Caco-2 (cell line): ENCODE results near the gene ARHGEF10L. TPM values are rescaled to one million over a fixed set of nuclear protein-coding genes. Genes with fewer than 3 reads are reported as not detected.

Source experiments
- BruUV-seq: library from RNA; stranded (reverse); fragments of 400-500 nt; replicated peaks from 2 replicates; lab custom pipeline; 2021; lab: Mats Ljungman, UMichigan
- CTCF ChIA-PET: fragments of 300-600 bp; sonication (Branson Sonifier 250); formaldehyde crosslinking; loops from one replicate; lab custom pipeline; 2022; ENCODE audit warnings: antibody characterized with exemption; lab: Charles Lee
- POLR2A ChIA-PET: fragments of 300-600 bp; sonication (Branson Sonifier 250); formaldehyde crosslinking; loops from one replicate; lab custom pipeline; 2022; ENCODE audit warnings: antibody characterized with exemption; lab: Charles Lee
- DNase-seq, 2 experiments: peaks; one replicate each; pipeline versions ENCODE4 v3.0.0 to v3.0.0-alpha.2; 2020 to 2022
- H3K27me3 ChIP-seq: replicated peaks from 2 replicates; pipeline ENCODE4 v1.6.0; 2011; ENCODE audit warnings: low read length; ENCODE audit not compliant: control insufficient read depth, insufficient read depth
- H3K36me3 ChIP-seq: 2 replicates; pipeline ENCODE4 v1.5.1; 2011; ENCODE audit warnings: low read length; ENCODE audit not compliant: control insufficient read depth, insufficient read depth
- H3K4me1 ChIP-seq: fragments of 250-450 bp; sonication (Bioruptor Pico); 2 replicates; pipeline ENCODE4 v1.5.1; 2020; ENCODE audit warnings: mild to moderate bottlenecking
- H3K4me3 ChIP-seq: 2 replicates; pipeline ENCODE4 v1.5.1; 2011; ENCODE audit warnings: low read depth, mild to moderate bottlenecking, control low read depth, low read length
- H3K9me3 ChIP-seq: fragments of 250-450 bp; sonication (Bioruptor Pico); 2 replicates; pipeline ENCODE4 v1.5.1; 2020; ENCODE audit warnings: mild to moderate bottlenecking, moderate library complexity
- H3K27ac Mint-ChIP-seq: one replicate; pipeline ENCODE4 v1.8.0; 2022; ENCODE audit warnings: mixed read lengths; ENCODE audit not compliant: unreplicated experiment
- H3K27me3 Mint-ChIP-seq: one replicate; pipeline ENCODE4 v1.8.0; 2022; ENCODE audit warnings: mixed read lengths; ENCODE audit not compliant: insufficient read depth, unreplicated experiment
- H3K36me3 Mint-ChIP-seq: one replicate; pipeline ENCODE4 v1.8.0; 2022; ENCODE audit warnings: mild to moderate bottlenecking, mixed read lengths; ENCODE audit not compliant: insufficient read depth, unreplicated experiment
- H3K4me1 Mint-ChIP-seq: one replicate; pipeline ENCODE4 v1.8.0; 2022; ENCODE audit warnings: low read depth, mixed read lengths; ENCODE audit not compliant: unreplicated experiment
- H3K4me3 Mint-ChIP-seq: one replicate; pipeline ENCODE4 v1.8.0; 2022; ENCODE audit warnings: mild to moderate bottlenecking, moderate library complexity, mixed read lengths; ENCODE audit not compliant: unreplicated experiment
- H3K9me3 Mint-ChIP-seq: one replicate; pipeline ENCODE4 v1.8.0; 2022; ENCODE audit warnings: mixed read lengths; ENCODE audit not compliant: unreplicated experiment
- CTCF ChIP-seq, 2 experiments: fragments of 200-600 bp in 1 of 2; IDR thresholded peaks; 1 replicate in 1 of 2; 2 replicates in 1 of 2; pipeline versions ENCODE4 v1.5.1 to v1.8.0; 2011 to 2022; ENCODE audit warnings: antibody characterized with exemption in 1 of 2, control low read depth in 1 of 2, inconsistent platforms in 1 of 2, low read depth in 1 of 2, low read length in 1 of 2, mild to moderate bottlenecking in 1 of 2, moderate library complexity in 1 of 2; ENCODE audit not compliant: insufficient read depth in 1 of 2, severe bottlenecking in 1 of 2, unreplicated experiment in 1 of 2
- intact Hi-C: fragments of 100-400 bp; cut with micrococcal nuclease; formaldehyde crosslinking; loops from one replicate; pipeline ENCODE4 v1.10.0; 2022; ENCODE audit not compliant: unreplicated experiment
- total RNA-seq: library from RNA; stranded (reverse); gene quantifications from 2 replicates; pipeline ENCODE4 v1.2.3, GENCODE V29; 2022

ARHGEF10L gene
- total RNA-seq, 1 experiment from 2014 or later = 31.3 TPM

GRCh38 chr1:17696417-17697301 lies 157.2 kb downstream of the ARHGEF10L start:
- ChIA-PET POLR2A (no interaction called here), CTCF (interaction anchor here (0.6 to 1.6 kb wide), 6 partner anchors 11 to 573 kb away, joined by 3 to 5 read pairs (median 4); no protein-coding TSS in a partner anchor)
- no TSS peak for BruUV-seq

GRCh38 chr1:17697458-17697857 lies 158.0 kb downstream of the ARHGEF10L start:
- POLR2A ChIA-PET = no interaction called here
- Mint-ChIP-seq H3K27me3 (no peaks in the 10 kb centered on the region), H3K9me3 (no peaks in the 10 kb centered on the region), H3K4me1 (no peaks in the 10 kb centered on the region), H3K4me3 (no peak overlapping the region), H3K27ac (no peak overlapping the region), H3K36me3 (peaks cover 6% of the 10 kb centered on the region)
- Histone ChIP-seq H3K9me3 (no peaks in the 10 kb centered on the region), H3K27me3 (no peaks in the 10 kb centered on the region), H3K4me3 (no peak overlapping the region), H3K36me3 (peaks cover 1% of the 10 kb centered on the region; the same call in 1 of the 2 replicates), H3K4me1 (no peaks in the 10 kb centered on the region)
- intact Hi-C loops = no loop called here
- CTCF ChIA-PET = interaction anchor here (1.2 kb wide), 1 partner anchor 36 kb away, joined by 4 read pairs; no protein-coding TSS in a partner anchor
- no peak for TF ChIP-seq CTCF (IDR thresholded peaks at IDR 0.05; ENCODE audit: insufficient read depth in 1 of 2, low read depth in 1 of 2, low read length in 1 of 2, severe bottlenecking in 1 of 2, unreplicated experiment in 1 of 2)
- no TSS peak for BruUV-seq
- no peak for DNase-seq

More at GRCh38 chr1:17696417-17697301, 157.2 kb downstream of the ARHGEF10L start:
- Mint-ChIP-seq H3K27ac (no peak overlapping the region), H3K9me3 (no peaks in the 10 kb centered on the region), H3K36me3 (peaks cover 6% of the 10 kb centered on the region), H3K4me1 (no peaks in the 10 kb centered on the region), H3K27me3 (no peaks in the 10 kb centered on the region), H3K4me3 (no peak overlapping the region)
- Histone ChIP-seq H3K9me3 (no peaks in the 10 kb centered on the region), H3K4me1 (no peaks in the 10 kb centered on the region), H3K27me3 (no peaks in the 10 kb centered on the region), H3K36me3 (peaks cover 3% of the 10 kb centered on the region; the same call in 1 of the 2 replicates), H3K4me3 (no peak overlapping the region)
- intact Hi-C loops = no loop called here
- peak in 1 of 2 experiments; percentile 29 for DNase-seq
- TF ChIP-seq CTCF (IDR thresholded peaks at IDR 0.05; ENCODE audit: insufficient read depth in 1 of 2, low read depth in 1 of 2, low read length in 1 of 2, severe bottlenecking in 1 of 2, unreplicated experiment in 1 of 2) = no peak

GRCh38 chr1:17699581-17699980 lies 160.1 kb downstream of the ARHGEF10L start:
- no peak for TF ChIP-seq CTCF (IDR thresholded peaks at IDR 0.05; ENCODE audit: insufficient read depth in 1 of 2, low read depth in 1 of 2, low read length in 1 of 2, severe bottlenecking in 1 of 2, unreplicated experiment in 1 of 2)
- Mint-ChIP-seq H3K4me3 (no peak overlapping the region), H3K9me3 (no peaks in the 10 kb centered on the region), H3K27me3 (no peaks in the 10 kb centered on the region), H3K36me3 (no peaks in the 10 kb centered on the region), H3K27ac (no peak overlapping the region), H3K4me1 (no peaks in the 10 kb centered on the region)
- CTCF ChIA-PET = no interaction called here
- no peaks in the 10 kb centered on the region for H3K36me3 ChIP-seq
- POLR2A ChIA-PET = no interaction called here
- intact Hi-C loops = no loop called here
- H3K9me3 ChIP-seq = no peaks in the 10 kb centered on the region
- no peak for DNase-seq
- no peaks in the 10 kb centered on the region for H3K4me1 ChIP-seq
- no TSS peak for BruUV-seq
- no peak overlapping the region for H3K4me3 ChIP-seq
- H3K27me3 ChIP-seq = no peaks in the 10 kb centered on the region
